ENCODE measurements around the gene CEP72. TPM values are rescaled to one million over a fixed set of nuclear protein-coding genes. Genes with fewer than 3 reads are reported as not detected.

The CEP72 gene
- total RNA-seq, 1 experiment from 2014 or later = 33.2 TPM

DNA sequence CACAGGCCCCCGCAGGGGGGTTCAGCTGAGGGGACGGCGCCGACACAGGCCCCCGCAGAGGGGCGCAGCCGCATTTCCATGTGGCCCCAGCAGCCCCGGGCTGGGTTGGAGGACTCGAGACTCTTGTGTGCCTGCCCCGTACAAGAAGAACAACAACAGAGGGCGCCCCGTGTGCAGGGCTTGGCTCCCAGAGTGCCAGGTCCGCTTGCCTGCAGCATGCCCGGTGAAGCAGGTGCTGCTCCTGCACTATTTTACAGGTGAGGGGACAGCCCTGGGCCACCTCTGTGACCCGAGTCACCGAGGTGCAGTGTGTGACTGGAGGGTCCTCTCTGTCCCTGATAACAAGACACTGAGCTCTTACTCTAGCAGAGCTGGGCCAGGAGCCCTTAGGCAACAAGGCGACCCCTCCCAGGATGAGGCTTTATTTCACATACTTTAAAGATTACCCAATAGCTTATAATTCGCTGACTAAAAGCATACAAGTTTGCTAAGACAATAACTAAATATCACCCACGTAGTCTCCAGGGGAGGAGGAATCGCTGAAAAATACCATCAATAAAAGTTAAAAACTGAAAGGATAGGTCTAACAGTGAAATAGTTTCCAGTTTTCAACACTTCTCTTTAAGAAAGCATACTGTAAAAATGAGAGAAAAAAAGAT is 46.2 kb upstream of the CEP72 start:
- ChIA-PET POLR2A (no interaction called here), CTCF (no interaction called here)
- Histone ChIP-seq H3K27me3 (ENCODE audit: control insufficient read depth, insufficient read depth, low read length) (no peaks in the 10 kb centered on the region), H3K4me3 (ENCODE audit: low read depth in 2 of 2, low read length in 2 of 2) (no peak overlapping the region), H3K4me1 (ENCODE audit: control insufficient read depth, insufficient read depth, low read length) (no peaks in the 10 kb centered on the region), H3K36me3 (ENCODE audit: control insufficient read depth, insufficient read depth, low read length) (no peaks in the 10 kb centered on the region), H3K27ac (ENCODE audit: low read length) (no peak overlapping the region), H3K9me3 (ENCODE audit: control insufficient read depth, insufficient read depth, low read depth, low read length) (0 out of 2 replicates have a peak, but pooled peaks cover 3% of the 10 kb centered on the region)
- DNase-seq (ENCODE audit: low read depth, low spot score) (no peak), ATAC-seq (no peak)
- intact Hi-C loops (cut with micrococcal nuclease; ENCODE audit: unreplicated experiment) (no loop called here), in situ Hi-C loops (cut with HindIII; ENCODE audit: low pct_unique_long_range_greater_than_20kb, low sequenced_read_pairs) (no loop called here)
- TF ChIP-seq, protein P1, sequence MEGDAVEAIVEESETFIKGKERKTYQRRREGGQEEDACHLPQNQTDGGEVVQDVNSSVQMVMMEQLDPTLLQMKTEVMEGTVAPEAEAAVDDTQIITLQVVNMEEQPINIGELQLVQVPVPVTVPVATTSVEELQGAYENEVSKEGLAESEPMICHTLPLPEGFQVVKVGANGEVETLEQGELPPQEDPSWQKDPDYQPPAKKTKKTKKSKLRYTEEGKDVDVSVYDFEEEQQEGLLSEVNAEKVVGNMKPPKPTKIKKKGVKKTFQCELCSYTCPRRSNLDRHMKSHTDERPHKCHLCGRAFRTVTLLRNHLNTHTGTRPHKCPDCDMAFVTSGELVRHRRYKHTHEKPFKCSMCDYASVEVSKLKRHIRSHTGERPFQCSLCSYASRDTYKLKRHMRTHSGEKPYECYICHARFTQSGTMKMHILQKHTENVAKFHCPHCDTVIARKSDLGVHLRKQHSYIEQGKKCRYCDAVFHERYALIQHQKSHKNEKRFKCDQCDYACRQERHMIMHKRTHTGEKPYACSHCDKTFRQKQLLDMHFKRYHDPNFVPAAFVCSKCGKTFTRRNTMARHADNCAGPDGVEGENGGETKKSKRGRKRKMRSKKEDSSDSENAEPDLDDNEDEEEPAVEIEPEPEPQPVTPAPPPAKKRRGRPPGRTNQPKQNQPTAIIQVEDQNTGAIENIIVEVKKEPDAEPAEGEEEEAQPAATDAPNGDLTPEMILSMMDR (IDR thresholded peaks at IDR 0.05) = no peak
- TF ChIP-seq, protein P2, sequence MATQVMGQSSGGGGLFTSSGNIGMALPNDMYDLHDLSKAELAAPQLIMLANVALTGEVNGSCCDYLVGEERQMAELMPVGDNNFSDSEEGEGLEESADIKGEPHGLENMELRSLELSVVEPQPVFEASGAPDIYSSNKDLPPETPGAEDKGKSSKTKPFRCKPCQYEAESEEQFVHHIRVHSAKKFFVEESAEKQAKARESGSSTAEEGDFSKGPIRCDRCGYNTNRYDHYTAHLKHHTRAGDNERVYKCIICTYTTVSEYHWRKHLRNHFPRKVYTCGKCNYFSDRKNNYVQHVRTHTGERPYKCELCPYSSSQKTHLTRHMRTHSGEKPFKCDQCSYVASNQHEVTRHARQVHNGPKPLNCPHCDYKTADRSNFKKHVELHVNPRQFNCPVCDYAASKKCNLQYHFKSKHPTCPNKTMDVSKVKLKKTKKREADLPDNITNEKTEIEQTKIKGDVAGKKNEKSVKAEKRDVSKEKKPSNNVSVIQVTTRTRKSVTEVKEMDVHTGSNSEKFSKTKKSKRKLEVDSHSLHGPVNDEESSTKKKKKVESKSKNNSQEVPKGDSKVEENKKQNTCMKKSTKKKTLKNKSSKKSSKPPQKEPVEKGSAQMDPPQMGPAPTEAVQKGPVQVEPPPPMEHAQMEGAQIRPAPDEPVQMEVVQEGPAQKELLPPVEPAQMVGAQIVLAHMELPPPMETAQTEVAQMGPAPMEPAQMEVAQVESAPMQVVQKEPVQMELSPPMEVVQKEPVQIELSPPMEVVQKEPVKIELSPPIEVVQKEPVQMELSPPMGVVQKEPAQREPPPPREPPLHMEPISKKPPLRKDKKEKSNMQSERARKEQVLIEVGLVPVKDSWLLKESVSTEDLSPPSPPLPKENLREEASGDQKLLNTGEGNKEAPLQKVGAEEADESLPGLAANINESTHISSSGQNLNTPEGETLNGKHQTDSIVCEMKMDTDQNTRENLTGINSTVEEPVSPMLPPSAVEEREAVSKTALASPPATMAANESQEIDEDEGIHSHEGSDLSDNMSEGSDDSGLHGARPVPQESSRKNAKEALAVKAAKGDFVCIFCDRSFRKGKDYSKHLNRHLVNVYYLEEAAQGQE (IDR thresholded peaks at IDR 0.05; ENCODE audit: insufficient read depth in 1 of 2, low read depth in 2 of 2, low read length in 1 of 2) = no peak
- no peak for TF ChIP-seq POLR2AphosphoS5 (IDR thresholded peaks at IDR 0.05; ENCODE audit: low read depth, low read length)
- TF ChIP-seq TCF7L2 (IDR thresholded peaks at IDR 0.05; ENCODE audit: low read depth, low read length) = no peak
- no peak for TF ChIP-seq SIN3A (IDR thresholded peaks at IDR 0.05; ENCODE audit: borderline replicate concordance, insufficient read depth, low read depth, low read length)
- no TSS peak for BruUV-seq (replicated peaks)

DNA sequence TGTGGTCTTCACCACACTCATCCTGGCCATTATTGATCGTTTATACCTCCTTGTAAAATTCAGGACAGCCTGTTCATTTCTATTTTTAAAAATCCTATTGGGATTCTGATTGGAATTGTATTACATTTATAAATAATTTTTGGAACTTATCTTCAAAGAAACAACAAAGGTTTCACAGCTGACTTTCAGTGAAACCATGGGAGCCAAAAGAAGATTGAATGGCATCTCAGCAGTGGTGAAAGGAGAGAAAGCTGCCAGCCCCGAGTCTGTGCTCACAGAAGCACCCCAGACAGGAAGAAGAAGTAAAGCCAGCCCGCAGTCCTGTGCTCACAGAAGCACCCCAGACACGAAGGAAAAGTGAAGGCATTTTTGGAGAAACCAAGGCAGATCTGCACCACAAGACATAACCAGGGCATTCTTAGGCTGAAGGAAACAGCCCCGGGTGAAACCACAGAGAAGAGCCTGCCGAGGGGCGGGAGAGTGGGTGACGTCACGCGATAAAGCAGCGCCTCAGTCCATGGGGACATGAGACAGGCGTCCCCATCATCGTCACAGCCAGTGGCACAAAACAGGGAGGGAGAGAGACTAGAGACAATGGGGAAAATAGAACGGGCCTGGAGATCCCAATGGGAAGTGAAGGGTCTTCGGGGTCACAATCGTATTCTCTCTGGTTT is 45.4 kb upstream of the CEP72 start:
- in situ Hi-C loops (cut with HindIII; ENCODE audit: low pct_unique_long_range_greater_than_20kb, low sequenced_read_pairs) = no loop called here
- DNase-seq (ENCODE audit: low read depth, low spot score) (no peak), ATAC-seq (no peak)
- POLR2A ChIA-PET = no interaction called here
- no TSS peak for BruUV-seq (replicated peaks)
- H3K4me3 ChIP-seq (ENCODE audit: low read depth in 2 of 2, low read length in 2 of 2) = no peak overlapping the region
- H3K4me1 ChIP-seq (ENCODE audit: control insufficient read depth, insufficient read depth, low read length) = no peaks in the 10 kb centered on the region
- intact Hi-C loops (cut with micrococcal nuclease; ENCODE audit: unreplicated experiment) = no loop called here
- no peaks in the 10 kb centered on the region for H3K36me3 ChIP-seq (ENCODE audit: control insufficient read depth, insufficient read depth, low read length)
- CTCF ChIA-PET = no interaction called here
- no peak overlapping the region for H3K27ac ChIP-seq (ENCODE audit: low read length)
- H3K27me3 ChIP-seq (ENCODE audit: control insufficient read depth, insufficient read depth, low read length) = no peaks in the 10 kb centered on the region
- 0 out of 2 replicates have a peak, but pooled peaks cover 3% of the 10 kb centered on the region for H3K9me3 ChIP-seq (ENCODE audit: control insufficient read depth, insufficient read depth, low read depth, low read length)
- TF ChIP-seq SIN3A (IDR thresholded peaks at IDR 0.05; ENCODE audit: borderline replicate concordance, insufficient read depth, low read depth, low read length) = no peak
- TF ChIP-seq, protein P2 (IDR thresholded peaks at IDR 0.05; ENCODE audit: insufficient read depth in 1 of 2, low read depth in 2 of 2, low read length in 1 of 2) = no peak
- TF ChIP-seq TCF7L2 (IDR thresholded peaks at IDR 0.05; ENCODE audit: low read depth, low read length) = no peak
- no peak for TF ChIP-seq POLR2AphosphoS5 (IDR thresholded peaks at IDR 0.05; ENCODE audit: low read depth, low read length)
- TF ChIP-seq, protein P1 (IDR thresholded peaks at IDR 0.05) = no peak
